Smooth muscle cell (in vitro differentiated cells): ENCODE measurements around the gene CFAP20. TPM values are rescaled to one million over a fixed set of nuclear protein-coding genes. Genes with fewer than 3 reads are reported as not detected.

Experiments used
- DNase-seq: peaks from one replicate; lab custom pipeline; 2025; ENCODE audit not compliant: unreplicated experiment; lab: John Stamatoyannopoulos, UW
- H2AFZ ChIP-seq: fragments of 200-600 bp; sonication (generic); 2 replicates; pipeline ENCODE4 v1.6.0; 2016; ENCODE audit warnings: antibody characterized with exemption, low read depth, mild to moderate bottlenecking
- H3F3A ChIP-seq: fragments of 200-600 bp; sonication (generic); 2 replicates; pipeline ENCODE4 v1.6.0; 2017; ENCODE audit warnings: antibody characterized with exemption, low read depth
- H3K27ac ChIP-seq: fragments of 200-600 bp; sonication (generic); 2 replicates; pipeline ENCODE4 v1.5.1; 2016; ENCODE audit warnings: low read depth, mild to moderate bottlenecking
- H3K27me3 ChIP-seq: fragments of 200-600 bp; sonication (generic); 2 replicates; pipeline ENCODE4 v1.6.1; 2016; ENCODE audit warnings: low read depth, mild to moderate bottlenecking
- H3K36me3 ChIP-seq: fragments of 200-600 bp; sonication (generic); 2 replicates; pipeline ENCODE4 v1.5.1; 2016; ENCODE audit warnings: low read depth
- H3K4me1 ChIP-seq: fragments of 200-600 bp; sonication (generic); 2 replicates; pipeline ENCODE4 v1.5.1; 2016; ENCODE audit warnings: low read depth
- H3K4me2 ChIP-seq: fragments of 200-600 bp; sonication (generic); 2 replicates; pipeline ENCODE4 v1.6.0; 2016; ENCODE audit warnings: mild to moderate bottlenecking
- H3K4me3 ChIP-seq: fragments of 200-600 bp; sonication (generic); 2 replicates; pipeline ENCODE4 v1.5.1; 2016; ENCODE audit warnings: mild to moderate bottlenecking
- H3K79me2 ChIP-seq: fragments of 200-600 bp; sonication (generic); 2 replicates; pipeline ENCODE4 v1.6.0; 2016; ENCODE audit warnings: low read depth, mild to moderate bottlenecking
- H3K9ac ChIP-seq: fragments of 200-600 bp; sonication (generic); 2 replicates; pipeline ENCODE4 v1.6.0; 2016; ENCODE audit warnings: low read depth
- H3K9me3 ChIP-seq: fragments of 200-600 bp; sonication (generic); replicated peaks from 2 replicates; pipeline ENCODE4 v1.5.1; 2016; ENCODE audit warnings: low read depth
- H4K20me1 ChIP-seq: fragments of 200-600 bp; sonication (generic); 2 replicates; pipeline ENCODE4 v1.6.0; 2016; ENCODE audit warnings: low read depth
- WGBS: methylation state at CpG from one replicate; pipeline ENCODE4 v1.1.7; 2016; ENCODE audit warnings: low lambda C conversion rate; 5-methylcytosine and 5-hydroxymethylcytosine counted together
- polyA plus RNA-seq: library from polyadenylated mRNA; unstranded; fragments of >200 nt; fragmentation: Nextera tagmentation; extraction: Ambion mirVana; gene quantifications from 2 replicates; pipeline ENCODE4 v1.2.1, GENCODE V29; 2016
- total RNA-seq: library from RNA; depleted of rRNA; stranded (reverse); fragments of >200 nt; gene quantifications from 2 replicates; pipeline ENCODE4 v1.2.3, GENCODE V29; 2014
- TF ChIP-seq, protein P1 (sequence below): fragments of 200-600 bp; sonication (generic); IDR thresholded peaks from 2 replicates; pipeline ENCODE4 v1.5.1; 2017; ENCODE audit warnings: borderline replicate concordance, mild to moderate bottlenecking, antibody characterized with exemption; ENCODE audit not compliant: insufficient read depth, poor library complexity, severe bottlenecking

The CFAP20 gene
- total and polyA plus RNA-seq, 2 experiments from 2014 or later: 55.1 to 96.1 TPM

DNA sequence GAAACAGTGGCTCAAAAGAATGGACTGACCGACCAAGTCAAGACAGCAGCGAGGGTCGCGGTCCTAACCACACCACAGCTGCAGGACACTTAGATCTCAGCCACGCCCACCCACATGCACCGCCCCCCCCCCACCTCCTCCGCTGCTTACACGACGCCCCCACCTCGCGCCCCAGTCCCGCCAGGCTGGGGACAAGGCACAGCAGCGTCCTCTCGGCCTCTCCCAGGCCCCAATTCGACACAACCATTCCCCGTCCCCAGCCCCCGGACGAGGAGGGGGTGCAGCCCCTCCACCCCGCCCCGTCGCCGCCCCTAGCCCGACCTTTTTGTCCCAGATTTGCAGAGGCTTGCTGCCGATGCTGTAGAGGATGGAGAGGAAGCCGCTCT is 477 bp downstream of the CFAP20 start:
- no peak for DNase-seq
- 4% methylated on average over 5 of the region's 25 CpGs for WGBS
- H3K27me3 ChIP-seq: no peaks in the 10 kb centered on the region

DNA sequence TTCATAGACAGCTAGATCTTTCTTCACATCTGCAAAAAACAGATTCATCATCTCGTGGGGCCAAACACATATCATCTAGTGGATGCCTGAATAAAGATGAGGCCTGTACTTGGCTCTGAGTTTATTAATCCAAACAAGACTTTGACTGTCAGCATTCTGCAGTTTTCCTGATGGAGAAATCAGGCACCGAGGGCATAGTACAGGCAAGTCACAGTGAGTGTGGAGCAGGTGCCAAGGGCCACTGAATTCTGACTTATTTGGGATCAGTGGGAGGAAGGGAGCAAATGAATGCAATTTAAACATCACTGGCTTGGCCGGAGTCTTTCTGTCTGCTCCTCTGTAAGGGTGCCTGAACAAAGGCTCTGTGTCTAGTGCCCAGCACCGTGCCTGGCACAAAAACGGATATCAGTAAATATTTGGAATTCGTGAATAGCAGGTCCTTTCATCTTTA is 975 bp downstream of the CFAP20 start:
- no peaks in the 10 kb centered on the region for H3K27me3 ChIP-seq
- H2AFZ ChIP-seq: no peak overlapping the region
- DNase-seq: no peak
- peak overlapping the region; percentile 73 for H3K27ac ChIP-seq
- no peaks in the 10 kb centered on the region for H3K9me3 ChIP-seq
- H4K20me1 ChIP-seq: peaks cover 53% of the 10 kb centered on the region
- H3K79me2 ChIP-seq: peaks cover 57% of the 10 kb centered on the region
- H3F3A ChIP-seq: no peaks in the 10 kb centered on the region
- H3K4me2 ChIP-seq: peak overlapping the region; percentile 89
- H3K36me3 ChIP-seq: no peaks in the 10 kb centered on the region
- H3K4me3 ChIP-seq: peak overlapping the region; percentile 84
- TF ChIP-seq, protein P1, sequence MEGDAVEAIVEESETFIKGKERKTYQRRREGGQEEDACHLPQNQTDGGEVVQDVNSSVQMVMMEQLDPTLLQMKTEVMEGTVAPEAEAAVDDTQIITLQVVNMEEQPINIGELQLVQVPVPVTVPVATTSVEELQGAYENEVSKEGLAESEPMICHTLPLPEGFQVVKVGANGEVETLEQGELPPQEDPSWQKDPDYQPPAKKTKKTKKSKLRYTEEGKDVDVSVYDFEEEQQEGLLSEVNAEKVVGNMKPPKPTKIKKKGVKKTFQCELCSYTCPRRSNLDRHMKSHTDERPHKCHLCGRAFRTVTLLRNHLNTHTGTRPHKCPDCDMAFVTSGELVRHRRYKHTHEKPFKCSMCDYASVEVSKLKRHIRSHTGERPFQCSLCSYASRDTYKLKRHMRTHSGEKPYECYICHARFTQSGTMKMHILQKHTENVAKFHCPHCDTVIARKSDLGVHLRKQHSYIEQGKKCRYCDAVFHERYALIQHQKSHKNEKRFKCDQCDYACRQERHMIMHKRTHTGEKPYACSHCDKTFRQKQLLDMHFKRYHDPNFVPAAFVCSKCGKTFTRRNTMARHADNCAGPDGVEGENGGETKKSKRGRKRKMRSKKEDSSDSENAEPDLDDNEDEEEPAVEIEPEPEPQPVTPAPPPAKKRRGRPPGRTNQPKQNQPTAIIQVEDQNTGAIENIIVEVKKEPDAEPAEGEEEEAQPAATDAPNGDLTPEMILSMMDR: no peak
- 30% methylated on average over 6 of the region's 6 CpGs for WGBS
- peaks cover 20% of the 10 kb centered on the region for H3K4me1 ChIP-seq
- H3K9ac ChIP-seq: peak overlapping the region; percentile 83

More for the DNA sequence above, 477 bp downstream of the CFAP20 start:
- peak overlapping the region; percentile 89 for H3K4me2 ChIP-seq
- H3K4me3 ChIP-seq: peak overlapping the region; percentile 84
- H3K79me2 ChIP-seq: peaks cover 53% of the 10 kb centered on the region
- H3K36me3 ChIP-seq: no peaks in the 10 kb centered on the region
- peak overlapping the region; percentile 88 for H3K27ac ChIP-seq
- TF ChIP-seq, protein P1: no peak
- H3K9me3 ChIP-seq: no peaks in the 10 kb centered on the region
- H3F3A ChIP-seq: no peaks in the 10 kb centered on the region
- peak overlapping the region; percentile 83 for H3K9ac ChIP-seq
- peaks cover 49% of the 10 kb centered on the region for H4K20me1 ChIP-seq
- peaks cover 20% of the 10 kb centered on the region for H3K4me1 ChIP-seq
- H2AFZ ChIP-seq: peak overlapping the region; percentile 91

DNA sequence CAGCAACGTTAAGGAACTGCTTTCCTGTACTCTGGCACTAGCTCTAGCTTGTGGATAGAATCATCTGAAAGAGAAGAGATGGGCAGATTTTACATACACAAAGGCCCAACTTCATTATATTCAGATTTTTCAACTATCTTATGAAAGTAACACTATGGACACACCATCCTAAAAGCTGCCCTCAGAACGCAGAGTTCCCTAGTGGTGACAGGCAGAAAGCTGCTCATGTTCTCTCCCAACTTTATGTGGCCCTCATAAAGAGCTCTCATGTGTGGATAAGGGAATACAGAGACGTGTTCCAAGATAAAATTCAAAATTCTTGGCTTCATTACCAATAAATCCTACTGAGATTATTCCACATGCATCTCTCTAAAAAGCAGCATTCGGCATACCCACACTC is 1.5 kb downstream of the CFAP20 start:
- TF ChIP-seq, protein P1: no peak
- no peak for DNase-seq
- Histone ChIP-seq H3K9me3 (no peaks in the 10 kb centered on the region), H3F3A (no peaks in the 10 kb centered on the region), H3K4me3 (peak overlapping the region; percentile 84), H3K4me2 (peak overlapping the region; percentile 89), H3K27me3 (no peaks in the 10 kb centered on the region), H3K27ac (peak overlapping the region; percentile 73), H3K9ac (peak overlapping the region; percentile 61), H4K20me1 (peaks cover 59% of the 10 kb centered on the region), H3K36me3 (no peaks in the 10 kb centered on the region), H3K4me1 (peaks cover 20% of the 10 kb centered on the region), H2AFZ (no peak overlapping the region), H3K79me2 (peaks cover 60% of the 10 kb centered on the region)
- WGBS: 48% methylated on average over 4 of the region's 4 CpGs

DNA sequence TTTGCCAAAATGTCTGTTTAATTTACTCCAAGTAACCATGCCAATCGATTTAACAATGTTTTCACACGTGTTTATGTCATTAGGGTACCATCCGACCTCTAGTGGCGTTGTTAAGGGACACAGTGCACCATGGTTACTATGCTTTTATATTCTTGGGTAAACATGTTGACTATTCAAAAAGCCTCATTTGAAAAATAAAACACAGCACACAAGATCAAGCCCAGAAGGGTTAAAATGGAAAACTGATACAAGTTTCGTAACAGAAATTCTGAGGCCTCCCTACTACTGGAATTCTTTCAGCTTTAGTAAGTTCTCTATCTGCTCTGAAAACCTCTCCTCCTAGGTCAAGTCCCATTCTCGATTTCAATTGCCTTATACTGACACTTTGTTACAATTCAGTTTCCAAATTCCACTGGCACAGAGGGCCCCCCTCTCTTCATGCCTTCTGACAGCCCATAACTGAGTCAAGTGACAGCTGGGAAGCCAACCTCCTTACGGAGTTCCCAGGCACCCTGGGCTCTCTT is 2.1 kb downstream of the CFAP20 start:
- Histone ChIP-seq H3K27me3 (no peaks in the 10 kb centered on the region), H3K27ac (peak overlapping the region; percentile 73), H3K4me3 (peak overlapping the region; percentile 84), H3K9me3 (no peaks in the 10 kb centered on the region), H3K4me2 (peak overlapping the region; percentile 89), H2AFZ (no peak overlapping the region), H3K36me3 (no peaks in the 10 kb centered on the region), H3K79me2 (peaks cover 66% of the 10 kb centered on the region), H4K20me1 (peaks cover 64% of the 10 kb centered on the region), H3K9ac (peak overlapping the region; percentile 61), H3K4me1 (peaks cover 20% of the 10 kb centered on the region), H3F3A (no peaks in the 10 kb centered on the region)
- 32% methylated on average over 7 of the region's 7 CpGs for WGBS
- TF ChIP-seq, protein P1: peak; percentile 20
- no peak for DNase-seq
